Left lung (tissue), 10 donors: Measurements from ENCODE around the gene MFSD2A. TPM values are rescaled to one million over a fixed set of nuclear protein-coding genes. Genes with fewer than 3 reads are reported as not detected.

Source experiments
- ATAC-seq: fragments of 200-7000 bp; cut with Tn5 transposase; one replicate; pipeline ENCODE4 v1.9.1; 2020; ENCODE audit warnings: moderate library complexity
- DNase-seq, 4 donors: peaks; one replicate each; pipeline ENCODE4 v3.0.0-alpha.2; 2013 to 2020
- H3K27ac ChIP-seq, 2 donors: fragments of 200-600 bp; sonication (generic) in 1 of 2; one replicate each; pipeline versions ENCODE4 v1.5.0 to v1.8.0; 2020 to 2021
- H3K27me3 ChIP-seq, 2 donors: fragments of 200-600 bp; sonication (generic) in 1 of 2; one replicate each; pipeline versions ENCODE4 v1.5.0 to v1.8.0; 2020 to 2021
- H3K36me3 ChIP-seq, 2 donors: fragments of 200-600 bp; sonication (generic) in 1 of 2; one replicate each; pipeline versions ENCODE4 v1.5.0 to v1.8.0; 2020 to 2021
- H3K4me1 ChIP-seq, 2 donors: fragments of 200-600 bp; one replicate each; pipeline ENCODE4 v1.8.0; 2021
- H3K4me3 ChIP-seq, 2 donors: fragments of 200-600 bp; sonication (generic) in 1 of 2; one replicate each; pipeline versions ENCODE4 v1.5.0 to v1.8.0; 2020 to 2021; ENCODE audit warnings: mild to moderate bottlenecking in 1 of 2
- H3K9me3 ChIP-seq, 2 donors: fragments of 200-600 bp; sonication (generic) in 1 of 2; one replicate each; pipeline versions ENCODE4 v1.5.0 to v1.8.0; 2020 to 2021
- CTCF ChIP-seq, 2 donors: fragments of 200-600 bp; sonication (generic) in 1 of 2; IDR thresholded peaks; one replicate each; pipeline versions ENCODE4 v1.5.0 to v1.8.0; 2021; ENCODE audit warnings: antibody characterized with exemption in 2 of 2
- intact Hi-C, 2 donors: fragments of 100-400 bp; cut with DNase I; formaldehyde crosslinking; loops; one replicate each; pipeline versions ENCODE4 v1.11.2 to v1.14.2; 2022
- polyA plus RNA-seq, 6 donors: library from polyadenylated mRNA; unstranded; fragments of 120-200 nt; gene quantifications; one replicate each; pipeline ENCODE4 v1.2.1, GENCODE V29; 2013; ENCODE audit not compliant: insufficient read length in 6 of 6
- total RNA-seq, 2 donors: library from RNA; stranded (reverse); fragmentation: NEBNext Ultra II Directional; extraction: Animal tissue kit (Norgen Biotek cat#: 25700); gene quantifications; one replicate each; pipeline ENCODE4 v1.2.1, GENCODE V29; 2021
- donor health status: DM: no; HTN: yes; CAD: no.
- donor health status: DM: no; HTN: no; CAD: no.

Gene MFSD2A
- total and polyA plus RNA-seq, 8 donors, result 56.3 to 214 (median 135) TPM

- intact Hi-C loops, result no loop called here
- no peak for ATAC-seq
- DNase-seq, result no peak
Observed at GRCh38 chr1:40011198-40011597, 56.3 kb downstream of the MFSD2A start.

GRCh38 chr1:40014253-40014706 lies 59.3 kb downstream of the MFSD2A start:
- Histone ChIP-seq H3K27ac (no peak overlapping the region), H3K4me1 (no peaks in the 10 kb centered on the region), H3K27me3 (no peaks in the 10 kb centered on the region), H3K9me3 (no peaks in the 10 kb centered on the region), H3K36me3 (no peaks in the 10 kb centered on the region), H3K4me3 (no peak overlapping the region)
- DNase-seq (no peak), ATAC-seq (no peak)
- no peak for TF ChIP-seq CTCF (IDR thresholded peaks at IDR 0.05)
- intact Hi-C loops, result no loop called here

More at GRCh38 chr1:40011198-40011597, 56.3 kb downstream of the MFSD2A start:
- Histone ChIP-seq H3K4me3 (no peak overlapping the region), H3K4me1 (no peaks in the 10 kb centered on the region), H3K36me3 (no peaks in the 10 kb centered on the region), H3K9me3 (peaks cover 0 to 1% of the 10 kb centered on the region in 2 donors), H3K27me3 (no peaks in the 10 kb centered on the region), H3K27ac (no peak overlapping the region)
- no peak for TF ChIP-seq CTCF (IDR thresholded peaks at IDR 0.05)

DNA sequence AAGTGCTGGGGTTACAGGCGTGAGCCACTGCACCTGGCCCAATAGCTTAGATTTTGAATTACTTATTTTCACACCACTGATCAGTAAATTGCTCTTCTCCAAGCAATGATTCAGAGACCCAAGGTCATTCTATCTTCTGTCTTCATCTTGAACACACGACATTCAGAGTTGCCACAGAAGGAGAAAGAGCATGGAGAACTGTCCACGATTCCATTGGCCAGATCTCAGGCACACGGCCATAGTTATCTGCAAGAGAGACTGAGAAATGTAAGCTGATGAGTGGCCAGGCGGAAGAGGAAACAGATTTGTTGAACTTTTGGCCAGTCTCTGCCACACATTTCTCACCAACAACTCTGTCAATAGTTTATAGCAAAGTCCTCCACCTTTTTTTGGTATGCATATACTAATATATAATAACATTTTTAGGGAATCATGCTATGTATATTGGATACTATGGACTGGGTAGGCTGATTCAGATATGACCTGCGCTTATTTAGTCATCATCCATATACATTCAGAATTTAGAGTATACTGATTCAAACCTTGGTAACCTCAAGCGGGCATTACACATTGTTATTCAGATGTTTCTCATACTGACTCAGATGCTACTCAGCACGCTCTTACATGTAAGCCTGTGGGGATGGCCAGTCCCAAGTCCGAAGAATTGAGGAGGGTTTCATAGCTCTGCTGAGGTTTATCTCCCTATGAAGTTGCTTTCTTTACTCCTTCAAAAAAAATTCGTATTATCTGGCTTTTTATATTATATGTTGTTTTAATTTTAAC lies 60.1 kb downstream of the MFSD2A start:
- H3K4me3 ChIP-seq, result no peak overlapping the region
- intact Hi-C loops, result no loop called here
- H3K27ac ChIP-seq, result no peak overlapping the region
- TF ChIP-seq CTCF (IDR thresholded peaks at IDR 0.05), result no peak
- peak; percentile 21 for ATAC-seq
- DNase-seq, result no peak
- no peaks in the 10 kb centered on the region for H3K9me3 ChIP-seq
- no peaks in the 10 kb centered on the region for H3K36me3 ChIP-seq
- H3K27me3 ChIP-seq, result no peaks in the 10 kb centered on the region
- H3K4me1 ChIP-seq, result no peaks in the 10 kb centered on the region

DNA sequence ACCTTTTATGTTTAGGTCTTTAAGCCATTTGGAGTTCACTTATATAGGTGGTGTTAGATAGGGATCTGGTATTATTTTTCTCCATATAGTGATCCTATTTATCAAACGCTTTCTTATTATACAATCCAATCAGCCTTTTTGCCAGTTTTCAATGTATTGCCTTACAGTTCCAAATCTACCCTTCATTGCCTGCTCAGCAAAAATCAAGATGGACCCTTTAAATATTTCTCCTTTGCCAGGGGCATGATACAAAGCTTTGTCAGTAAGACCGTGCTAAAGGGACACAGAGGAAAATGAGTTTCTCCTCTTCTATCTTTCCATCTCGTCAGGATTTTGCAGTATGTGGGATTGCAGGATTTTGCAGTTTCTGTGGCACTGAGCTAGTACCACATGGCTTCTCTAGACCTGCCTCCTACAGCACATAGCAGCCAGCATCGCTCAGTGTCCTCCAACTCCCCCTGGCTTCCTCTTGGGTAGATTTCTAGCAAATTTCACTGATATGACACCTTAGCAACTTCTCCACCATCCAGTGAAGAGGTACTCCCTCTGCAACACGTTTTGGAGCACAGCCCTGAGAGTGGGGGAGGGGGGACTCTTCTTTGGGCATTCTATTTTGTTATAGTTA lies 63.1 kb downstream of the MFSD2A start:
- no peaks in the 10 kb centered on the region for H3K4me1 ChIP-seq
- DNase-seq, result no peak
- intact Hi-C loops, result no loop called here

More for the DNA sequence above, 63.1 kb downstream of the MFSD2A start:
- ATAC-seq, result no peak
- no peak overlapping the region for H3K4me3 ChIP-seq
- H3K36me3 ChIP-seq, result no peaks in the 10 kb centered on the region
- H3K27ac ChIP-seq, result no peak overlapping the region
- H3K9me3 ChIP-seq, result peaks cover 0 to 5% of the 10 kb centered on the region in 2 donors
- no peak for TF ChIP-seq CTCF (IDR thresholded peaks at IDR 0.05)
- H3K27me3 ChIP-seq, result no peaks in the 10 kb centered on the region

Other genes with a start within 250 kb of the MFSD2A start
- 10 to 100 TPM; 34.2 to 36.3 TPM for gene PPIE, start 216.3 kb upstream of the MFSD2A start, total RNA-seq
- gene PPIE, start 216.3 kb upstream of the MFSD2A start, polyA plus RNA-seq, result 10 to 100 TPM; 66.4 to 74.9 (median 69.3) TPM
- under 1 TPM; 0.55 to 0.82 TPM for gene OXCT2, start 183.8 kb upstream of the MFSD2A start, total RNA-seq
- gene OXCT2, start 183.8 kb upstream of the MFSD2A start, polyA plus RNA-seq, result under 1 TPM in 5 of 6 donors, not detected in 1; 0.15 to 0.58 (median 0.26) TPM
- gene BMP8B, start 166.3 kb upstream of the MFSD2A start, total RNA-seq, result 1 to 10 TPM; 2.1 to 2.8 TPM
- gene BMP8B, start 166.3 kb upstream of the MFSD2A start, polyA plus RNA-seq, result 1 to 10 TPM; 1.0 to 2.3 (median 1.6) TPM
- gene TRIT1, start 71.6 kb upstream of the MFSD2A start, total RNA-seq, result 10 to 100 TPM; 10.5 to 13.1 TPM
- 10 to 100 TPM; 36.3 to 51.4 (median 38.8) TPM for gene TRIT1, start 71.6 kb upstream of the MFSD2A start, polyA plus RNA-seq
- gene MYCL, start 53.2 kb upstream of the MFSD2A start, total RNA-seq, result 1 to 10 TPM; 2.7 to 4.3 TPM
- gene MYCL, start 53.2 kb upstream of the MFSD2A start, polyA plus RNA-seq, result 10 to 100 TPM in 5 of 6 donors, 1 to 10 TPM in 1; 8.1 to 12.9 (median 11.9) TPM
- gene CAP1, start 85.6 kb downstream of the MFSD2A start, total RNA-seq, result 100 to 1,000 TPM; 366 to 501 TPM
- 100 to 1,000 TPM; 150 to 178 (median 157) TPM for gene CAP1, start 85.6 kb downstream of the MFSD2A start, polyA plus RNA-seq
- 100 to 1,000 TPM; 164 to 195 TPM for gene PPT1, start 142.1 kb downstream of the MFSD2A start, total RNA-seq
- gene PPT1, start 142.1 kb downstream of the MFSD2A start, polyA plus RNA-seq, result 100 to 1,000 TPM in 2 of 6 donors, 10 to 100 TPM in 4; 87.3 to 112 (median 97.4) TPM
- gene RLF, start 206.2 kb downstream of the MFSD2A start, total RNA-seq, result 10 to 100 TPM; 11.2 to 12.7 TPM
- 10 to 100 TPM; 23.3 to 34.4 (median 26.4) TPM for gene RLF, start 206.2 kb downstream of the MFSD2A start, polyA plus RNA-seq